D341Med (cell line): ENCODE data around the gene DNMT3B.
"Not testable (repeated sequence)": the region's sequence is repeated elsewhere in the genome, so short reads cannot be mapped to it uniquely, and the experiment has no call there.

ENCODE experiments used
- DNase-seq: peaks from one replicate; pipeline ENCODE4 v3.0.0; 2012; ENCODE audit warnings: low spot score

Gene DNMT3B

GRCh38 chr20:32790751-32791057 is 28.5 kb downstream of the DNMT3B start:
- DNase-seq, result no peak

DNA sequence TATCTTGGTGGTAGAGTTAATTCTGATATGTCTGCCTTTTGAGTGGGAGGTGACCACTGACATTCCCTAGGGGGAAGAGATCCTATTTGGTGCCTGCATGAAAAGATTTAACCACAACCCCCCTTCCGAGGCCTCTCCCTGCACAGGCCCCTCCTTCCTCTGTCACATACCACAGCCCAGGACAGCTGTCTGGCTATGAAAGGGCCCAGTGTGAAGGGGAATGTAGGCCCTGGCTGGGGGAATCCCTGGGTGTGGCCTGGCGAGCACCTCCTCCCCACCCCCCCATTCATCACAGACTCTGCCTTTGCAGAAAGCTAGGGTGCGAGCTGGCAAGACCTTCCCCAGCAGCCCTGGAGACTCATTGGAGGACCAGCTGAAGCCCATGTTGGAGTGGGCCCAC is 30.1 kb downstream of the DNMT3B start:
- DNase-seq, result no peak

DNA sequence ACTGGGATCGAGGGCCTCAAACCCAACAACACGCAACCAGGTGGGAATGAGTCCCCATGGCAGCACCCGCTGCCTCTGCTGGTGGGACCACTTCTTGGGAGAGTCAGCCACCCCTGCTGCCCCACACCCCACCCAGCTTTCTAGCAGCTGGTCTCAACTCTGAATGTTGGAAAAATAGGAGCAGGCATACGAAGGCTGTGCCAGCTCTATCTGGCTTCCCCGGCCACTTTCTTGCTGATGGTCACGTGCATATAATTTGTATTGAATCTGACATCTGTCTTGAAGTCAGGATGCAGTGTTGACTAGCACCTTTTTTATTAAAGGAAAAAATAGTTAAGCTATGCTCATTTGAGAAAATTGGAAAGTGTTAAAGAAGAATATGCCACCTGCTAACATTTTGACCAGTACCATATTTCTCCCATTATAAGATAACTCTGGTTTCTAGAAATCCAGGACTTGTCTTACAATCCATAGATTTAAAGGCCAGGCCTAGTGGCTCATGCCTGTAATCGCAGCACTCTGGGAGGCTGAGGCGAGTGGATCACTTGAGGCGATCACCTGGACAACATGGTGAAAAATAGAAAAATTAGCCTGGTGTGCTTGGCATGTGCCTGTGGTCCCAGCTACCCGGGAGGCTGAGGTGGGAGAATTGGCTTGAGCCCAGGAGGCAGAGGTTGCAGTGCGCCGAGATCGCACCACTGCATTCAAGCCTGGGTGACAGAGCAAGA is 30.7 kb downstream of the DNMT3B start:
- no peak for DNase-seq

- no peak for DNase-seq
These were observed 34.3 kb downstream of the DNMT3B start for GRCh38 chr20:32796383-32796948.

- DNase-seq, result no peak
These were observed 34.8 kb downstream of the DNMT3B start for GRCh38 chr20:32796981-32797451.

DNA sequence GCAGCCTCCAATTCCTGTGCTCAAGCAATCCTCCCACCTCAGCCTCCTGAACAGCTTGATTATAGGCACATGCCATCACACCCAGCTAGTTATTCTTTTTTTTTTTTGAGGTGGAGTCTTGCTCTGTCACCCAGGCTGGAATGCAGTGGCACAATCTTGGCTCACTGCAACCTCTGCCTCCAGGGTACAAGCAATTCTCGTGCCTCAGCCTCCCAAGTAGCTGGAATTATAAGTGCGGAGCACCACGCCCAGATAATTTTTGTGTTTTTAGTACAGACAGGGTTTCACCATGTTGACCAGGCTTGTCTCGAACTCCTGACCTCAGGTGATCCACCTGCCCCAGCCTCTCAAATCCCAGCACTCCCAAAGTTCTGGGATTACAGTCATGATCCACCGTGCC is 35.4 kb downstream of the DNMT3B start:
- not testable (repeated sequence) for DNase-seq

- no peak for DNase-seq
These were observed 36.1 kb downstream of the DNMT3B start for GRCh38 chr20:32798046-32798981.

DNA sequence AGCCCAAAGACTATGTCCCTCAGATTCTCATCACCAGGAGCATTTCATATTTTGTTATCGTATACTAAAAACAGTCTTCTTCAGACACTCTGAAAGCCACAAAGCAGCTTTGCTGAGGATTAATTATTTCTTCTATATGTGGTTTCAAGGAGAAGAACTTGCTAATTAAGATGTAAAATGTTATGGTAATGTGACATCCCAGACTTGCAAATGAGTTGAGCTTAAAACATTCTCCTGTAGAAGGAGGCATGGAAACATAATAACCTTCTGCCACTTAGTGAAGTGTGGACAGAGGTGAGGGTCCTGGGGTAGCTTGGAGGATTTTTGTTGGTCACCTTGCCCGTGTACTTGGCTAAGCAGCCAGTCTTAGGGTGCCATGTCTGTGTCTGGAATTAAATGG is 40.9 kb downstream of the DNMT3B start:
- no peak for DNase-seq

DNA sequence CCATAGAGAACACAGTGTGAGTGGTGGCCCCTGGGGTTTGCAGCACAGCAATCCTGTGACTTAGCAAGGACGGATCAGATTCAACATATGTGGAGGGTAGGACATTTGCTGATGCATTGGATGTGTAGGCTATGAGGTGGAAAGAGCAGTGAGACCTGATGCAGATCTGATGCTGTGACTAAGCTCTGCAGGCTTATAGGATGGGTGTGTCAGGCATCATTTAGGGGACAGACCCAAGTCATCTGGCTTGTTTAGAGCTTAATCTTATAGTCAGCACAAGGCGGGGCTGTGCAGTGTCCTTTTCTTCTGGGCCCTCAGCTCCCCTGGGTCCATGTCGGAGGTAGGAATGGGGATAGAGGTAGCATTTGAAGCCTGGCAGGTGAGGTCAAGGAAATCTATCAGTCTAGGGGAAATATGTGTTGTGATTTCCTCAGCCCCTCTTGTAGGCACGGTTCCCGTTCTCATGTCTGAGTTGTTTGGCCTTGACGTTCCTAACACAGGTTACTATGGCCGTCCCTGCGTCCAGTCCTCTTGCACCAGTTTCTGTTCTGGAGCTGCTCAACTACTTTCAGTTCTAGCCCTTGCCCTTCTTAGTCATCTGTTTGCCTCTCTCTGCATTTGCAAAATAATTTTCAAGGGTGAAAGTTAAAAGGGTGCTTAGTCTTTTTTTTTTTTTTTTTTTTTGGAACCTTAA is 42.0 kb downstream of the DNMT3B start:
- DNase-seq, result no peak

GRCh38 chr20:32804817-32805216 is 42.6 kb downstream of the DNMT3B start:
- DNase-seq, result no peak

- no peak for DNase-seq
These were observed 43.5 kb downstream of the DNMT3B start for GRCh38 chr20:32805721-32806120.

- no peak for DNase-seq
These were observed 44.2 kb downstream of the DNMT3B start for GRCh38 chr20:32806356-32806755.

DNA sequence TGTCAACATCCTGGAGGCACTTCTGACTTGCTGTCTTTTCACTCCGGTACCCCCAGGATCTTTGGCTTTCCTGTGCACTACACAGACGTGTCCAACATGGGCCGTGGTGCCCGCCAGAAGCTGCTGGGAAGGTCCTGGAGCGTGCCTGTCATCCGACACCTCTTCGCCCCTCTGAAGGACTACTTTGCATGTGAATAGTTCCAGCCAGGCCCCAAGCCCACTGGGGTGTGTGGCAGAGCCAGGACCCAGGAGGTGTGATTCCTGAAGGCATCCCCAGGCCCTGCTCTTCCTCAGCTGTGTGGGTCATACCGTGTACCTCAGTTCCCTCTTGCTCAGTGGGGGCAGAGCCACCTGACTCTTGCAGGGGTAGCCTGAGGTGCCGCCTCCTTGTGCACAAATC is 45.5 kb downstream of the DNMT3B start:
- no peak for DNase-seq

GRCh38 chr20:32808438-32808837 is 46.3 kb downstream of the DNMT3B start:
- no peak for DNase-seq

GRCh38 chr20:32809907-32810306 is 47.7 kb downstream of the DNMT3B start:
- DNase-seq, result no peak

- DNase-seq, result no peak
These were observed 48.8 kb downstream of the DNMT3B start for GRCh38 chr20:32810941-32811340.

DNA sequence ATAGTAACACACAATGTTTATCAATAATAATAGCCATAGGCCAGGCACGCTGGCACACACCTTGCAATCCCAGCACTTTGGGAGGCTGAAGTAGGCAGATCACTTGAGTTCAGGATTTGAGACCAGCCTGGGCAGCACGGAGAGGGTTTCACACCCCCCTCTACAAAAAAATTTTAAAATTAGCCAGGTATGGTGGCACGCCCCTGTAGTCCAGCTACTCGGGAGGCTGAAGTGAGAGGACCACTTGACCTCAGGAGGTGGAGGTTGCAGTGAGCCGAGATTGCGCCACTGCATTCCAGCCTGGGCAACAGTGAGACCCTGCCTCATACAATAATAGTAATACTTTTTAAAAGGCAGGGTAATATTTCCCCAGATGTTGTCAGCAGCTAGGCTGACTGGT is 49.7 kb downstream of the DNMT3B start:
- no peak for DNase-seq

- peak; percentile 96 for DNase-seq
These were observed 58.0 kb downstream of the DNMT3B start for GRCh38 chr20:32819992-32820697.

GRCh38 chr20:32820698-32821377 is 58.7 kb downstream of the DNMT3B start:
- no peak for DNase-seq

GRCh38 chr20:32822225-32822624 is 60.0 kb downstream of the DNMT3B start:
- DNase-seq, result no peak

GRCh38 chr20:32823078-32823477 is 60.9 kb downstream of the DNMT3B start:
- DNase-seq, result no peak
